GM15510 (cell line): ENCODE measurements around the gene SAMHD1.

ENCODE experiments used
- POLR2A ChIP-seq: IDR thresholded peaks from 3 replicates; pipeline ENCODE4 v1.6.1; 2011; ENCODE audit warnings: borderline replicate concordance; ENCODE audit not compliant: insufficient read length; ENCODE audit errors: extremely low read depth

The SAMHD1 gene

DNA sequence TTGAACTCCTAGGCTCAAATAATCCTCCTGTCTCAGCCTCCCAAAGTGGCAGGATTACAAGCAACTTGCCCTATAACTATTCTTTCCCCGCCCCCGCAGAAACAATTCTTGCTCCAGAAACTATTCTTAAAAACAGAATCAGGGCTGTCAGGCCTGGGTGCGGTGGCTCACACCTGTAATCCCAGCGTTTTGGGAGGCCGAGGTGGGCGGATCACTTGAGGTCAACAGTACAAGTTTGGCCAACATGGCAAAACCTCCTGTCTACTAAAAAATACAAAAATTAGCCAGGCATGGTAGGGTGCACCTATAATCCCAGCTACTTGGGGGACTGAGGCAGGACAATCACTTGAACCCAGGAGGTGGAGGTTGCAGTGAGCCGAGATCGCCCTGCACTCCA lies 31.2 kb downstream of the SAMHD1 start:
- no peak for TF ChIP-seq POLR2A

DNA sequence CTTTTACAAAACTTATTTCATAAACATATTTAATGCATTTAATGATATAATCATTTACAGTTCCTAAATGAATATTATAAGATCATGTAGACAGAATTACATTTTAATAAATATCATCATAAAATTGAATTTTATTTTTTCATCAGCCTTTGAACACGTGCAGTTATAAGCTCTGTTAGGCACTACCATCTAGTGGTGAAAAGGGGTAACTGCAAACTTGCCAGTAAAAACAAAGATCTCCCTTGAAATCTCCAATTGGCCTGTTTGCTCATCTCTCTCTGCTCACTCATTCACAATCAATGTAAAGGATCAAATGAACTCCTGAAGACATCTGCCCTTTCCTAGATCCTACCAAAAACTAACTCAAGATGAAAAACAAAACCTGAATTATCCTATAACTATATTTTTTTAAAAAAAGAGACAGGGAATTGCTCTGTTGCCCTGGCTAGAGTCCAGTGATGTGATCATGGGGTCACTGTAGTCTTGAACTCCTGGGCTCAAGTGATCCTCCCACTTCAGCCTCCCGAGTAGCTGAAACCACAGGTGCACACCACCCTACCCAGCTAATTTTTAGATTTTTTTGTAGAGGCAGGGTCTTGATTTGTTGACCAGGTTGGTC lies 31.7 kb downstream of the SAMHD1 start:
- no peak for TF ChIP-seq POLR2A

DNA sequence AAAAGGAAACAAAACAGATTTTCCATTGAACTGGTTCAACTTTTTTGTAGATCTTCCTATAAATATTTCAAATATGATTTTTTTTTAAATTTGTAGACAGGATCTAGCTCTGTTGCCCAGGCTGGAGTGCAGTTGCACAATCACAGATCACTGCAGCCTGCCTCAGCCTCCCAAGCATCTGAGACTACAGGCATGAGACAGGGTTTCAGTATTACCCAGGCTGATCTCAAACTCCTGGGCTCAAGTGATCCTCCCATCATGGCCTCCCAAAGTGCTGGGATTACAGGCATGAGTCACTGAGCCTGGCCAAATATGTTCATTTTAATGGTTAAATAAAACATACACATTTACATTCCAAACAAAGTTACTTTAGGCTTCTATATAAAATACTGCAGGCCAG lies 33.6 kb downstream of the SAMHD1 start:
- no peak for TF ChIP-seq POLR2A

DNA sequence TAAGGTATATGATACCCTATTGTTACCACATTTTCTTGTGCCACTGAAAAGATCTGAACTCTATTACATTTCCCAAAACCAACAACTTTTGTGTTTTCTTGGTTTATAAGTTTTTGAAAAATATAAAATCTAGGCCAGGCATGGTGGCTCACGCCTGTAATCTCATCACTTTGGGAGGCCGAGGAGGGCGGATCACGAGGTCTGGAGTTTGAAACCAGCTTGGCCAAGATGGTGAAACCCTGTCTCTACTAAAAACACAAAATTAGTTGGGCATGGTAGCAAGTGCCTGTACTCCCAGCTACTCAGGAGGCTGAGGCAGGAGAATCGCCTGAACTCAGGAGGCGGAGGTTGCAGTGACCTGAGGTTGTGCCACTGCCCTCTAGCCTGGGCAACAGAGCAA lies 34.3 kb downstream of the SAMHD1 start:
- no peak for TF ChIP-seq POLR2A

DNA sequence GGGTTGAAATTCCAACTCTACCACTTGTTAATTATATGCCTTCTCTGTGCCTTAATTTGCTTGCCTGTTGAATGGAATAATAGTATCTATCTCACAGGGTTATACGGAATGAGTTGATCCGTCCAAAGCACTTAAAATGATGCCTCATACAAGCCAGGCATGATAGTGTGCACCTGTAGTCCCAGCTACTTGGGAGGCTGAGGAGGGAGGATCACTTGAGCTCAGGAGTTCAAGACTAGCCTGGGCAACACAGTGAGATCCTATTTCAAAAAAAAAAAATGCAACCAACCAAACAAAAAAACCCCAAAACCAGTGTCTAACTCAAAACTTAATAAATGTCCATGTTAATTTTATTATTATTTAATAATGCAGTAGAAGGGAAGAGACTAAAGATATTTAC lies 35.3 kb downstream of the SAMHD1 start:
- no peak for TF ChIP-seq POLR2A

DNA sequence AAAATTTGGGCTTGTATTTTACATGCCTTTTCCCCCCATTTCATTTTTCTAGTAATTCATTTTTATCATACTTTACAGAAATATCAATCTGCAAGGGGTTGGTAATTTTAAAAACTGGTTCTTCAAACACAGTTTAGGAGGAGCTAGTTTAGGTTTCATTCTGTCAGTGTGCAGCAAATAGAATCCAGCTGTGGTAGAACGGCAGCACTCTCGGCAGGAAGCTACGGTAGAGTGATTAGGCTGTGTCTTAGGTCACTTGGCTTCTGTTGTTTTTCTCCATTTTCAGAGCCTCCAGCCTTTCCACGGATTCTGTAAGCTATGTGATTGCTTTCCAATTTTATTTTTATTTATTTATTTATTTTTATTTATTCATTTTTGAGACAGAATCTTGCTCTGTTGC lies 42.9 kb downstream of the SAMHD1 start:
- TF ChIP-seq POLR2A: no peak

DNA sequence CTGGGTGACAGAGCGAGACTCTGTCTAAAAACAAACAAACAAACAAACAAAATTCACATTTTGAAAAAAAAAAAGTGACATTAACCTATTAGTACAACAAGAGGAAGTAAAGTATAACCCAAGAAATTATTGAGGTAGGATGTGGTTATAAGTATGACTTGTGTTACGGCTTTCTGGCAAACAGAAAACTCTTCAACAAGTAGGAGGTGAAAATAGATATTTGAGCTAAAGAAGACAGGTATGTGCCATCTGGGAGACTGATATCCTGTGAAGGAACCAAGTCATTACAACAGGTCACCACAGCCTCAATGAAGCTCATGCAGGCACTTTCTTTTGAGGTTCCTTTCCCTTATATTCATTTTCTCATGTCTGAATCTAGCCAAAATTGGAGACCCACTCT lies 46.8 kb downstream of the SAMHD1 start:
- TF ChIP-seq POLR2A: no peak

DNA sequence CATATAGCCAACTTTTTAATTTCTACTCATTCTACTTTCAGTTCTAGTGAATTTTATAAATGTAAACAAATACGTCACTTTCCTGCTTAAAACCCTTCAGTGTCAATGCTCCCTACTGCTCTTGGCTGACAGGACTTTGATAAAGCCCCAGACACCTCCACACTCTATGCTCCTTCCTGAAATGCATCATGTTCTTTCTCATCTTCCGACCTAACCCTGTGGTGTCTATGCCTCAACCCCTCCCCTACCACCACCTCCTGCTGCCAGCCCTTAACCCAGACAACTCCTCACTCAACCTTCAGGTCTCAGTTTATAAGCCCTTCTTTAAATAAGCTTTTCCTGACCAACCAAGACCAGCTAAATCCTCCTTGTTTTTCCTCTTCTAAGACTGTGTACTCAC lies 56.5 kb downstream of the SAMHD1 start:
- TF ChIP-seq POLR2A: no peak

DNA sequence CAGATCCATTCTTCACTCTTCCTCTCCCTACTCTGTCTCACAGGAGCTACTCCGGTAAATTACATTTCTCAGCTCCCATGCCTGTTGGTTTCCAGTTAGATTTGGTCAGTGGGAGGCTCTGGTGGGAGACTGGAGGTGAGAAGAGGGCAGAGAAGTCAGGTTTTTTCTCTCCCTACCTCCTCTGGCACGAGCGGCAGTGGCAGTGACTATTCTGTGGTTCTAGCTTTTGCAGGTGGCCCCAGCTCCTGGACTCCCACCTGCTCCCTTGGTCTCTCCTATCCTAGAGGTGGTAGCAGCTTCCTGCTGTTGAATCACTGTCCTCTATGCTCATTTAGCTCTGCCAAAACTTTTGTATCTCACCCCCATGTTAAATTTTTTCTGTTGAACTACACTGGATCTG lies 57.7 kb downstream of the SAMHD1 start:
- TF ChIP-seq POLR2A: no peak

DNA sequence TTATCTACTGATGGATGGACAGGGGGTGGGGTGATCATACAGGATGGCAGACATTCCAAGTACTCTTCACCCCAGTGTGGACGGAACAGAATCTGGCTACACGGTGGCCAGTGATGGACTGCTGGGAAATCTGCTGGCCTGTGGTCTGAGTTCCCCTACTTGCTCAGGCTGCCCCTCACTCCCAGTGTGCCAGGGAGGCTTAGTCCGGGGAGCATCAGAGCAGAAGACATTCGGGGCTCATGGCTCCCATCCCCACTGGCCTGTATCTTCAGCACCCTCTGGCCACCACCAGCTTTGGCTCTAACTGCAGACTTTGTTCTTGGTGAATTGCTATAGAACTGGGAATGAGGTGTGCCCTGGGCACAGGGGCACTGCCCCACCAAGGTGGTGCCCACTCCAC lies 60.3 kb downstream of the SAMHD1 start:
- TF ChIP-seq POLR2A: no peak

DNA sequence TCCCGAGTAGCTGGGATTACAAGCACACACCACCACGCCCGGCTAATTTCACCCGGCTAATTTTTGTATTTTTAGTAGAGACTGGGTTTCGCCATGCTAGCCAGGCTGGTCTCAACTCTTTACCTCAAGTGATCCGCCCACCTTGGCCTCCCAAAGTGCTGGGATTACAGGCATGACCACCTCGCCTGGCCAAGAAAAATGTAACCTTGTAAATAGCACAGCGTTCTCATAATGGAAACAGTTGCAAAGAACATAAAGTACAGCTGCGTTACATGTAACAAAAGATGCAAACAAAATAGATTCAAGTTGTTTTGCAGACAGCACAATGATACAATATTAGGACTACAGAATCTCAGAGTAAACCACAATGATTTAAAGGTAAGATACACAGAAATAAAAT lies 60.9 kb downstream of the SAMHD1 start:
- no peak for TF ChIP-seq POLR2A

DNA sequence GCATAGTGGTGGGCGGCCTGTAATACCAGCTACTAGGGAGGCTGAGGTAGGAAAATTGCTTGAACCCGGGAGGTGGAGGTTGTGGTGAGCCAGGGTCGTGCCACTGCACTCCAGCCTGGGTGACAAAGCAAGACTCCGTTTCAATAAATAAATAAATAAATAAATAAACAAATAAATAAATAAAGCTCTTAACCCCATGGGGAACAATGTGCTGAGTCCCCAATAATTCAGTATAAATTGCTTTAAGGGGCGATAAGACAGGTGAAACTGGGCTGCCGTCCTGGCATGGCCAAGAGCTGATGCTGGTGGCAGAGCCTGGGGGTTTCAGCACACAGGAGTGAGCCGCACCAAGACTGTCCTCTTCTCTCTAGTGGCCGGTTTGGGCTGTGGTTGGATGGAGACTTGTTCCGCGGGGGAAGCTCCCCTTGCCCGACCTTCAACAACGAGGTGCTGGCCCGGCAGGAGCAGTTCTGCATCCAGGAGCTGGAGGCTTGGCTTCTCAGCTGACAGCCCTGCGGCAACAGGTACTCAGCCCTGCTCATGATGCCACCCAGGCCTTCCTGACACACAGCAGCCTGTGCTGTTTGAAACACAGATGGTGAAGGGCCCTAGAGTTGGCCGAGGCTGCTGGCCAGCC lies 62.5 kb downstream of the SAMHD1 start:
- TF ChIP-seq POLR2A: no peak

DNA sequence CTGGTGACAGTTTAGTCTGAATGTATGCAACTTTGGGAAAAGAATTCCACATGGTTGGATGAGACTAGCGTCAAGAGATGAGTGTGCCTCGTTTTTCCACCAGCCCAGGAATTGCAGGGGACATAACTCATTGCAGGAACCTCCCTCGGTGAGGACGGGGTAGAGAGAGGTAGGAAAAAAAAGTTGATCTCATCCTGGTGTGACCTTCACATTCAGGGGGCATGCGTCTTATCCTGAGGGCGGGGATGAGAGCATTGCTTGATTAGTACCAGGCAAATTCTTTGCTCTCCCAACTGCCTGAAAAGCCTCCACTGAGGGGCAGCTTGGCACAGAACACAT lies 63.8 kb downstream of the SAMHD1 start:
- TF ChIP-seq POLR2A: no peak

DNA sequence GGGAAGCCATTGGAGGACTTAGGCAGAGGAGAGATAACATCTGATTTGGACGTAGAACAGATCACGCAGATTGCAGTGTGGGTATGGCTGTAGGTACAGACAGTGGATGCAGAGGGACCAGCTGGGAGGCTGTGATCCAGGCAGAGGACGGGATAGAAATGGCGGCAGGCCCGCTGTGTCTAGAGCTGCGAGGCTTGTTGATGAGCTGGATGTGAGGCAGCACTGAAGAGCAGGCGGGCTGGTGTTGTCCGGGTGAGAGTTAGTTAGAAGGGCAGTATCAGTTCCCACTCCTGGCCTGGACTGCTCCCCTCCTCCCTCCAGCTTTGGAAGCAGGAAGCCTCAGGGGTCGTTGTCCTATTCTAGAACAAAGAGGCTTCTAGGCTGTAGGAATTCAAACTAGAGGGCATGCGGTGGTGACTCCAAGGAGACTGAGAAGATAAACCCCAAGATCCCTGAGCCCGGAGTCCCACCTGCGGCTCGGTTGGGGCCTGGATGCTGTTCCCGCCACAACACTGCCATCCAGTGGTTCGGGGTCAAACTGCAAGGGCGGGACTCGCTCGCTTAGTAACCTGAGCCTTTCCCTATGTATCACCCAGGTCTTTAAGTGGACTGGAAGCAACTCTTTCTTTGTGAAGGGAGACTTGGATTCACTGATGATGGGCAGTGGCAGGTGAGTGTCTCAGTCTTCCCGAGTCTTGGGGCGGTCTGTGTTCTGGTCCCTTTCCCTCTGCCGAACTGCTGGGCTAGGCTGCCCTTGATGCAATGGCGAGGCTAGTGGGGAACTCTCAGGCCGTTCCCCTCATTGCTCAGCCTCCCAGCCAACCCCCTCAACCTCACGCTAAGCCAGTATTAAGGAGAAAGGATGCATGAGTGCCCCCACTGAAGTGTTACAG lies 64.4 kb downstream of the SAMHD1 start:
- no peak for TF ChIP-seq POLR2A

DNA sequence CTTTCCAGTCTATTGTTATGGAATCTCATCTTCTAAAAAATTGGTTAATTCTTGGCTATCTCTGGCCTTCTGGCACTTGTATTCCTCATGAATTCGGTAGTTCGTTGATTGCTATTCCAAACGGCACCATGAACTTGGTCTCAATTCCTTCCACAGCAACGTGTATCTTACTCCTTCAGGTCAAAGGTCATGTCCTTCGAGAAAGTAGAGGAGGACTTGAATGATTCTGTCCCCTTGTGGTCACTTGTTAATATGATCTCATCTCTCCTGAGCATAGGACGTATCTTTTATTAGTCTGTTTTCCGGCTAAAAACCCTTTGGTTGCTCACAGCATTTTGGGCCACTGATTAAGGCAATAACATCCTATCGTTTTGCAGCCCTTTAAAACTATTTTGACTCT lies 66.2 kb downstream of the SAMHD1 start:
- no peak for TF ChIP-seq POLR2A
